Pancreas (tissue), 10 donors: ENCODE data around the gene TBC1D3G. TPM values are rescaled to one million over a fixed set of nuclear protein-coding genes. Genes with fewer than 3 reads are reported as not detected.
"Not testable (repeated sequence)": the region's sequence is repeated elsewhere in the genome, so short reads cannot be mapped to it uniquely, and the experiment has no call there.

Experiments used
- ATAC-seq, 4 donors: fragments of 200-7000 bp; cut with Tn5 transposase; one replicate each; pipeline versions ENCODE4 v1.8.0 to v1.9.1; 2020; ENCODE audit warnings: mild to moderate bottlenecking in 4 of 4, moderate library complexity in 4 of 4
- DNase-seq, 6 donors: peaks; one replicate each; pipeline ENCODE4 v3.0.0-alpha.2; 2020
- FAIRE-seq: peaks from 2 replicates; lab custom pipeline; 2012; peaks lifted over from hg19 to GRCh38; lab: Jason Lieb, UNC
- H3K27ac ChIP-seq, 4 donors: fragments of 200-600 bp; sonication (generic); 1 replicate in 3 of 4; 2 replicates in 1 of 4; pipeline versions ENCODE4 v1.5.0 to v1.8.0; 2020
- H3K27me3 ChIP-seq, 4 donors: fragments of 200-600 bp; one replicate each; pipeline ENCODE4 v1.8.0; 2021
- H3K36me3 ChIP-seq, 3 donors: fragments of 200-600 bp; sonication (generic) in 1 of 3; one replicate each; pipeline versions ENCODE4 v1.5.0 to v1.8.0; 2020 to 2021
- H3K4me1 ChIP-seq, 3 donors: fragments of 200-600 bp; one replicate each; pipeline ENCODE4 v1.8.0; 2021
- H3K4me3 ChIP-seq, 4 donors: fragments of 200-600 bp; sonication (generic) in 2 of 4; one replicate each; pipeline versions ENCODE4 v1.5.0 to v1.8.0; 2020 to 2021
- H3K9me3 ChIP-seq, 4 donors: fragments of 200-600 bp; one replicate each; pipeline ENCODE4 v1.8.0; 2021
- WGBS, 2 donors: extraction: QIAGEN DNeasy Blood & Tissue Kit; methylation state at CpG; one replicate each; pipeline ENCODE4 v1.1.7; 2013; 5-methylcytosine and 5-hydroxymethylcytosine counted together
- intact Hi-C, 3 donors: fragments of 100-400 bp; cut with DNase I; formaldehyde crosslinking; loops; one replicate each; pipeline versions ENCODE4 v1.11.1 to v1.14.2; 2022
- polyA plus RNA-seq, 2 donors: library from polyadenylated mRNA; stranded (reverse); fragments of 200-250 nt; gene quantifications; one replicate each; pipeline ENCODE4 v1.2.3, GENCODE V29; 2013
- total RNA-seq, 6 donors: library from RNA; stranded (reverse); fragmentation: NEBNext Ultra II Directional in 4 of 6; extraction: Animal tissue kit (Norgen Biotek cat#: 25700) in 4 of 6; gene quantifications; one replicate each; pipeline versions ENCODE4 v1.2.1 to v1.2.4, GENCODE V29; 2021 to 2023
- donor health status: healthy with polysubstance abuse.
- donor health status: DM: no; HTN: no; CAD: no; lungs with moderate emphysema.
- donor health status: DM: no; HTN: no; CAD: no.
- donor health status: control.
- donor health status: control.
- donor health status: Bipolar disorder and iron deficiency.
- donor health status: DM: yes; HTN: yes; CAD: no.
- donor health status: DM: no; HTN: no; CAD: no.
- donor health status: DM: no; HTN: no; CAD: no.
- donor health status: DM: yes; HTN: yes; CAD: no.

TBC1D3G gene
- total RNA-seq (1 to 10 TPM in 1 of 6 donors, not detected in 5; 1.6 TPM), polyA plus RNA-seq (10 to 100 TPM in 1 of 2 donors, under 1 TPM in 1; 0.85 to 16.7 TPM)

DNA sequence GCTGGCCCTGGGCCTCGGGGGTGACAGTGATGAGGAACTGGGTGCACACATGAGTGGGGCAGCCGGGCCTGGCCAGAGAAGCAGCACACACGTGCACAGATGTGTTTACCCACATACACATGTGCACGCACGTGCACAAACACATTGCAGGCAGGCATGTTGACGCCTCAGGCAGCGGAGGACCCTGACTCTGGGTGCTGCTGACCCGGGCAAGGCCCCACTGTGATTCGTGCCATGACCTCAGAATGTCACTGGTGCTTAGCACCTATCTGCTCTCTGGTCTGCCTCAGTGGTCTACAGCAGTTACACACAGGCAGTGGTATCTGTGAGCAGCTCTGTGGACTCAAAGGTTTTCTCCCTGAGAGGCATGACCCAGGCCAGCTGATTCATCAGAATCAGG lies at the start of gene TBC1D3G:
TSS of gene TBC1D3G (plus strand) at position 301 of the 400 bp plus-strand sequence. CDS start 1,528 bp downstream, outside the sequence.
- intact Hi-C loops, ATAC-seq: not testable (repeated sequence)
- WGBS, 2 donors: 88% methylated on average over 2 of the region's 9 CpGs; no CpG with 5 or more reads in 1 of the 2 donors

DNA sequence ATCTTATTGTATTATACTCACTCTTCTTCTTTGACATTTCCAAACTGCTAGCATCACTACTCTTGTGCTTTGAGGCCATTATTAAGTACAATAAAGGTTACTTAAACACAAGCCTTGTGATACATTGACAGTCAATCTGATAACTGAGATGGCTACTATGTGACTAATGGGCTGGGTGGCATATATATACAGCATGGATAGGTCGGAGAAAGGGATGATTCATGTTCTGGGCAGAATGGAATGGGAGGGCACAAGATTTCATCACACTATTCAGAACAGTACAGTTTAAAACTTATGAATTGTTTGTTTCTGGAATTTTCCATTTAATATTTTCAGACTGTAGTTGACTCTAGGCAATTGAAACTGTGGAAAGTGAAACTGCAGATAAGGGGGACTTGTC lies 40.4 kb upstream of the TBC1D3G start:
- H3K27ac ChIP-seq, DNase-seq, FAIRE-seq, H3K36me3 ChIP-seq, H3K9me3 ChIP-seq, intact Hi-C loops, H3K27me3 ChIP-seq, H3K4me1 ChIP-seq, H3K4me3 ChIP-seq: not testable (repeated sequence)
- no CpG with 5 or more reads among the region's 1 CpG for WGBS, 2 donors
- ATAC-seq: peak in 2 of 4 donors; percentile 48 to 76

More for the DNA sequence above, at the start of gene TBC1D3G:
- not testable (repeated sequence) for DNase-seq, H3K27me3 ChIP-seq, H3K27ac ChIP-seq, H3K4me1 ChIP-seq, H3K9me3 ChIP-seq, H3K4me3 ChIP-seq, H3K36me3 ChIP-seq, FAIRE-seq

DNA sequence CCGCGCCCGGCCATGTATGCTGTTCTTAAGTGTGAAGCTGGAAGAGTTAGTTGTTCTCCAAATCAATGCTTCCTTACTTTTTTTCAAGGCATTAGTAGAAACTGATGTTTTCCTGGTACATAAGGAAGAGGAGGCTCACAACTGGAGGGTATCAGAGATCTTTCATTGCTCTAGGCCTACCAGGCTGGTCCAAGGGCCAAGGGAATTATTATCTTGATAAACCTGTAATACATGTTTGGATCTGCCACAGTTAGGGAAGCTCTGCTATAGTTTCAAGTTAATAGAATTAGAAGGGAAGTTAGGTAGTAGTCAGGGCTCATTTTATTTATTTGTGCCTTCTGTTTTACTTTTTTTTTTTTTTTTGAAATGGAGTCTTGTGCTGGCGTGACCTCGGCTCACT lies 39.5 kb upstream of the TBC1D3G start:
- intact Hi-C loops, FAIRE-seq, H3K27me3 ChIP-seq, H3K4me1 ChIP-seq, DNase-seq, H3K27ac ChIP-seq, H3K4me3 ChIP-seq, H3K9me3 ChIP-seq, H3K36me3 ChIP-seq: not testable (repeated sequence)
- peak in 1 of 4 donors; percentile 53 for ATAC-seq
- 94% methylated on average over 3 of the region's 5 CpGs; no CpG with 5 or more reads in 1 of the 2 donors for WGBS, 2 donors

DNA sequence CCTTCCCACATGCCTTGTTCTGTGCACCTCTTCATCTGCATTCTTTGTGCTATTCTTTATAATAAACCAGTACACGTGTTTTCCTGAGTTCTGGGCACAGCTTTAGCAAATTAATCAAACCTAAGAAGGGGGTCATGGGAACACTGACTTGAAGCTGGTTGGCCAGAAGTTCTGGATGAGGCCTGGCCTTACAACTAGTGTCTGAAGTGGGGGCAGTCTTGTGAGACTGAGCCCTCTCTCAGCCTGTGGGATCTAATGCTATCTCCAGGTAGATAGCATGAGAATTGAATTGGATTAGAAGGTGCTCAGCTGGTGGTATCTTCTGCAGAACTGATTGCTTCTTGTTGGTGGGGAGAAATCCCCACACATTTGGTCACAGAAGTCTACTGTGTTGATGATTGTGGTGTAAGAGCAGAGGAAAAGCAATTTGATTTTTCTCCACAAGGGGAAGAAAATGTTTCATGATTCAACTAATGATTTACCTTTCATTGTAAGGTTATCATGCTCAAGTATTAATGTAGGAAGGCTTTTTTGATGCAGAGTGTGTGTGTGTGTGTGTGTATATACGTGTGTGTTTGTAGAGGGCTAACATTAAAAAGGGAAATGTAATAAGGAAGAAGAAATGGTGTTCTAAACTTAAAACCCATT lies 33.6 kb upstream of the TBC1D3G start:
- H3K4me3 ChIP-seq, H3K27me3 ChIP-seq, H3K9me3 ChIP-seq, H3K4me1 ChIP-seq, ATAC-seq, H3K27ac ChIP-seq, intact Hi-C loops, DNase-seq, FAIRE-seq, H3K36me3 ChIP-seq: not testable (repeated sequence)
- WGBS, 2 donors: 30 to 32% methylated on average over 1 of the region's 2 CpGs

DNA sequence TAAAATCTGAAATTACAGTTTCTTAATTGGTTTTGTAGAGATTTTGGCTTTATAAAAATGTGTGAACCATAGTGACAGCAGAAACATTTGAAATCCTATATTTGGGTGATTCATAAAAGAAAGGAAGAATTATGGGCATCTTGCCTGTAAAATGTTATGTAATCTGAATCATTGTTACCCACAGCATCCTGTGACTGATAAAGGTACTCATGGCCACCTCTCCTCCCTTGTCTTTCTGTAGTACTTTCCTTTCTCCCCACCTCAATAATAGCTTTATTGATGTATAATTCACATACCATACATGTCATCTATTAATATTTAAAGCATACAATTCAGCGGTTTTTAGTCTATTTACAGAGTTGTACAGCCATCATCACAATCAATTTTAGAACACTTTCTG lies 28.5 kb upstream of the TBC1D3G start:
- H3K27me3 ChIP-seq, FAIRE-seq, H3K4me3 ChIP-seq, H3K36me3 ChIP-seq, ATAC-seq, H3K27ac ChIP-seq, H3K4me1 ChIP-seq, H3K9me3 ChIP-seq, DNase-seq, intact Hi-C loops: not testable (repeated sequence)
- WGBS, 2 donors: no CpG with 5 or more reads among the region's 1 CpG

DNA sequence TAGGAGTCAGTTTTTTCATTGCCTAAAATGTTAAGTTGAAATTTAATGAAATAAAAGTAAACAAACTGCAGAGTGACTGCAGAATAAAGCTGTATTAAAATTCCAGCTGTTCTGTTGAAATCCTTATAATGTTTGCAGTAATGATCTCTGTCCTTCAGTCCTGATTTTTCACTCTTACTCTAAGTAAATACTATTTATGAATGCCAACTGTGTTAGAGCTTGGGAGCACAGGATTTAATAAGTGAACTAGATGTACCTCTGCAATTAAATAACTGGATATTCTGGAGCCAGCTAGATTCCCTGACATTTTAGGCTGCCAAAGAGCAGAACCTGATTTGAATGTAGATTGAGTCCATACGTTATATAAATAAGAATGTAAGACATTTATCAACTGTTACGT lies 7.9 kb upstream of the TBC1D3G start:
- H3K4me3 ChIP-seq, H3K27me3 ChIP-seq, H3K27ac ChIP-seq, H3K36me3 ChIP-seq, H3K9me3 ChIP-seq, DNase-seq, H3K4me1 ChIP-seq, FAIRE-seq, intact Hi-C loops: not testable (repeated sequence)
- peak in 2 of 4 donors; percentile 31 to 39 for ATAC-seq
- WGBS, 2 donors: no CpG with 5 or more reads among the region's 2 CpGs

DNA sequence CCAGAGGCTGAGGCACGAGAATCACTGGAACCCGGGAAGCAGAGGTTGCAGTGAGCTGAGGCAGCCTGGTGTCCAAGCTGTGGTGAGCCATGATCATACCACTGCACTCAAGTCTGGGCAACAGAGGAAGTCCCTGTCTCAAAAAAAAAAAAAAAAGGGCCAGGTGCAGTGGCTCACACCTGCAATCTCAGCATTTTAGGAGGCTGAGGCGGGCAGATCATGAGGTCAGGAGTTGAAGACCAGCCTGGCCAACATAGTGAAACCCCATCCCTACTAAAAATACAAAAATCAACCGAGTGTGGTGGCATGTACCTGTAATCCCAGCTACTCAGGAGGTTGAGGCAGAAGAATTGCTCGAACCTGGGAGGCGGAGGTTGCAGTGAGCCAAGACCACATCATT lies 38.8 kb downstream of the TBC1D3G start:
- FAIRE-seq, DNase-seq, H3K27me3 ChIP-seq, ATAC-seq, H3K4me3 ChIP-seq, H3K9me3 ChIP-seq, H3K36me3 ChIP-seq, H3K27ac ChIP-seq, H3K4me1 ChIP-seq, intact Hi-C loops: not testable (repeated sequence)
- WGBS, 2 donors: 87 to 100% methylated on average over 2 of the region's 6 CpGs

DNA sequence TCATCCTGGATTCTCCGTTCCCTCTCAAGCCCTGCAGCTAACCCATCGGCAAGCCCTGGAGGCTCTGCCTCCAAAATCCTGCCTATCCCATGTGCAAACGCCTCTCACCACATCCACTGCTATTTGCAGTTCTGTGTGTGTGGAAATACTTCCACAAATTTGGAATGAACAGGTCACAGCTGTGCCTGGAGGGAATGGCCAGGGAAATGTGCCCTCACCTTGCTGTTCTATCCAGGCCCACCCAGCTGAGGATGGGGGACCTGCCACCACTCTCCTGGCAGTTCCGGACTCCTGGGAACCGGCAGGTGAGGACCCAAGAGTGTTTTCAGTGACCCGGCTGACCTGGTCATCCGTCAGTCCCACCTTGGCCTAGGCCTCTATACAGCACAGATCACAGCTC lies 52.3 kb downstream of the TBC1D3G start:
- H3K27me3 ChIP-seq, ATAC-seq, H3K27ac ChIP-seq, H3K4me3 ChIP-seq, FAIRE-seq, H3K36me3 ChIP-seq, H3K9me3 ChIP-seq, H3K4me1 ChIP-seq, intact Hi-C loops: not testable (repeated sequence)
- peak in 2 of 6 donors; percentile 1 for DNase-seq
- 67% methylated on average over 1 of the region's 7 CpGs; no CpG with 5 or more reads in 1 of the 2 donors for WGBS, 2 donors

Other genes with a start within 250 kb of the TBC1D3G start
- 1 to 10 TPM in 4 of 6 donors, under 1 TPM in 2; 0.28 to 3.5 (median 1.2) TPM for gene CCL3, start 233.7 kb upstream of the TBC1D3G start, total RNA-seq
- under 1 TPM; 0.56 to 0.76 TPM for gene CCL3, start 233.7 kb upstream of the TBC1D3G start, polyA plus RNA-seq
- gene CCL4, start 220.1 kb upstream of the TBC1D3G start, total RNA-seq: 1 to 10 TPM in 4 of 6 donors, under 1 TPM in 2; 0.28 to 2.0 (median 1.5) TPM
- gene CCL4, start 220.1 kb upstream of the TBC1D3G start, polyA plus RNA-seq: under 1 TPM; 0.47 to 0.99 TPM
- 1 to 10 TPM; 2.2 to 5.7 (median 3.4) TPM for gene TBC1D3B, start 147.2 kb upstream of the TBC1D3G start, total RNA-seq
- 1 to 10 TPM; 3.9 to 4.5 TPM for gene TBC1D3B, start 147.2 kb upstream of the TBC1D3G start, polyA plus RNA-seq
- under 1 TPM in 3 of 6 donors, not detected in 3; 0.32 to 0.44 (median 0.43) TPM for gene CCL3L1, start 127.1 kb upstream of the TBC1D3G start, total RNA-seq
- gene CCL3L1, start 127.1 kb upstream of the TBC1D3G start, polyA plus RNA-seq: under 1 TPM in 1 of 2 donors, not detected in 1; 0.38 TPM
- gene CCL4L2, start 112.8 kb upstream of the TBC1D3G start, total RNA-seq: under 1 TPM in 2 of 6 donors, not detected in 4; 0.76 to 0.90 TPM
- gene CCL4L2, start 112.8 kb upstream of the TBC1D3G start, polyA plus RNA-seq: under 1 TPM in 1 of 2 donors, not detected in 1; 0.16 TPM
- under 1 TPM in 5 of 6 donors, not detected in 1; 0.16 to 0.55 (median 0.28) TPM for gene TBC1D3I, start 59.3 kb upstream of the TBC1D3G start, total RNA-seq
- under 1 TPM; 0.09 to 0.34 TPM for gene TBC1D3I, start 59.3 kb upstream of the TBC1D3G start, polyA plus RNA-seq
- not detected for gene TBC1D3H, start 64.6 kb downstream of the TBC1D3G start, total RNA-seq
- gene TBC1D3H, start 64.6 kb downstream of the TBC1D3G start, polyA plus RNA-seq: 1 to 10 TPM in 1 of 2 donors, not detected in 1; 2.6 TPM
- 10 to 100 TPM; 13.6 to 19.2 (median 15.4) TPM for gene ZNHIT3, start 162.8 kb downstream of the TBC1D3G start, total RNA-seq
- 10 to 100 TPM; 20.4 to 31.8 TPM for gene ZNHIT3, start 162.8 kb downstream of the TBC1D3G start, polyA plus RNA-seq
- 10 to 100 TPM; 16.4 to 31.9 (median 25.9) TPM for gene MYO19, start 211.0 kb downstream of the TBC1D3G start, total RNA-seq
- 10 to 100 TPM; 31.1 to 46.4 TPM for gene MYO19, start 211.0 kb downstream of the TBC1D3G start, polyA plus RNA-seq
- 1 to 10 TPM; 1.1 to 3.7 (median 2.9) TPM for gene PIGW, start 211.1 kb downstream of the TBC1D3G start, total RNA-seq
- gene PIGW, start 211.1 kb downstream of the TBC1D3G start, polyA plus RNA-seq: 1 to 10 TPM; 2.4 to 3.9 TPM
- gene GGNBP2, start 221.0 kb downstream of the TBC1D3G start, total RNA-seq: 10 to 100 TPM; 27.3 to 41.5 (median 36.7) TPM
- gene GGNBP2, start 221.0 kb downstream of the TBC1D3G start, polyA plus RNA-seq: 10 to 100 TPM; 28.4 to 41.8 TPM